ENCODE measurements around the gene TMEM158.

The TMEM158 gene

GRCh38 chr3:45219694-45220093, 6.4 kb downstream of the TMEM158 start:
- TF ChIP-seq CTCF (conservative IDR thresholded peaks at IDR 0.05): no peak
- H3K27ac ChIP-seq: peak overlapping the region; percentile 74

- TF ChIP-seq CTCF (conservative IDR thresholded peaks at IDR 0.05): no peak
- peak overlapping the region; percentile 74 for H3K27ac ChIP-seq
Observed at GRCh38 chr3:45218578-45219390, 7.3 kb downstream of the TMEM158 start.

- no peak overlapping the region for H3K27ac ChIP-seq
- TF ChIP-seq CTCF (conservative IDR thresholded peaks at IDR 0.05): no peak
Observed at GRCh38 chr3:45216021-45216609, 10.0 kb downstream of the TMEM158 start.

- TF ChIP-seq CTCF (conservative IDR thresholded peaks at IDR 0.05): no peak
- no peak overlapping the region for H3K27ac ChIP-seq
Observed at GRCh38 chr3:45215466-45215865, 10.6 kb downstream of the TMEM158 start.

GRCh38 chr3:45214061-45214680, 11.9 kb downstream of the TMEM158 start:
- H3K27ac ChIP-seq: no peak overlapping the region
- TF ChIP-seq CTCF (conservative IDR thresholded peaks at IDR 0.05): no peak

GRCh38 chr3:45212095-45212468, 14.0 kb downstream of the TMEM158 start:
- H3K27ac ChIP-seq: no peak overlapping the region
- no peak for TF ChIP-seq CTCF (conservative IDR thresholded peaks at IDR 0.05)

- H3K27ac ChIP-seq: no peak overlapping the region
- no peak for TF ChIP-seq CTCF (conservative IDR thresholded peaks at IDR 0.05)
Observed at GRCh38 chr3:45211466-45212094, 14.5 kb downstream of the TMEM158 start.
